Measurements from ENCODE around the gene ARGLU1.

Gene ARGLU1

GRCh38 chr13:106522898-106523525 is 44.9 kb downstream of the ARGLU1 start:
- no peak for DNase-seq

GRCh38 chr13:106522112-106522705 is 45.7 kb downstream of the ARGLU1 start:
- no peak for DNase-seq

GRCh38 chr13:106521095-106521799 is 46.7 kb downstream of the ARGLU1 start:
- no peak for DNase-seq

- DNase-seq = no peak
Measured at GRCh38 chr13:106520251-106521054, 47.5 kb downstream of the ARGLU1 start.

GRCh38 chr13:106518512-106518911 is 49.4 kb downstream of the ARGLU1 start:
- no peak for DNase-seq

- DNase-seq = no peak
Measured at GRCh38 chr13:106517109-106517847, 50.7 kb downstream of the ARGLU1 start.

GRCh38 chr13:106515635-106516254 is 52.2 kb downstream of the ARGLU1 start:
- DNase-seq = no peak

- DNase-seq = no peak
Measured at GRCh38 chr13:106514928-106515634, 52.9 kb downstream of the ARGLU1 start.

- no peak for DNase-seq
Measured at GRCh38 chr13:106513025-106513983, 54.6 kb downstream of the ARGLU1 start.

GRCh38 chr13:106507560-106508274 is 60.2 kb downstream of the ARGLU1 start:
- DNase-seq = no peak

- DNase-seq = no peak
Measured at GRCh38 chr13:106506286-106506685, 61.7 kb downstream of the ARGLU1 start.

GRCh38 chr13:106505732-106506131 is 62.2 kb downstream of the ARGLU1 start:
- no peak for DNase-seq

- no peak for DNase-seq
Measured at GRCh38 chr13:106505295-106505694, 62.6 kb downstream of the ARGLU1 start.

- DNase-seq = no peak
Measured at GRCh38 chr13:106503730-106504453, 64.0 kb downstream of the ARGLU1 start.

GRCh38 chr13:106503272-106503671 is 64.7 kb downstream of the ARGLU1 start:
- no peak for DNase-seq

- DNase-seq = no peak
Measured at GRCh38 chr13:106500445-106500844, 67.5 kb downstream of the ARGLU1 start.

GRCh38 chr13:106499896-106500295 is 68.0 kb downstream of the ARGLU1 start:
- DNase-seq = no peak

GRCh38 chr13:106499113-106499512 is 68.8 kb downstream of the ARGLU1 start:
- DNase-seq = no peak

GRCh38 chr13:106498571-106498970 is 69.4 kb downstream of the ARGLU1 start:
- no peak for DNase-seq

Measured in effector CD4-positive, alpha-beta T cell (primary cell).